ENCODE data around the gene LMOD1. TPM values are rescaled to one million over a fixed set of nuclear protein-coding genes. Genes with fewer than 3 reads are reported as not detected.

LMOD1 gene
- total and polyA plus RNA-seq, 2 donors (not counting 3 experiments of a cell fraction or from before 2014, with no cell fraction given) = 0.19 to 0.33 TPM

- H3K9ac ChIP-seq (replicated peaks; ENCODE audit: extremely low read depth, insufficient read depth, low read length) = no peak overlapping the region
- peak overlapping the region; percentile 62 for H2AFZ ChIP-seq (ENCODE audit: low read depth, low read length)
- ChIA-PET CTCF (interaction anchor here (1.5 kb wide), 1 partner anchor 13 kb away, joined by 5 read pairs; no protein-coding TSS in a partner anchor), POLR2A (interaction anchor here (0.7 kb wide), 1 partner anchor 35 kb away, joined by 4 read pairs; no protein-coding TSS in a partner anchor)
- DNase-seq (ENCODE audit: low read depth, low spot score) (no peak), FAIRE-seq (peak; percentile 31)
- H3K9me3 ChIP-seq (replicated peaks; ENCODE audit: control insufficient read depth, insufficient read depth, low read length) = no peaks in the 10 kb centered on the region
- BruUV-seq (replicated peaks) = no TSS peak
- no peaks in the 10 kb centered on the region for H4K20me1 ChIP-seq (replicated peaks; ENCODE audit: control insufficient read depth, extremely low read depth, insufficient read depth, low read length)
- no peaks in the 10 kb centered on the region for H3K4me1 ChIP-seq (ENCODE audit: control insufficient read depth, extremely low read depth, insufficient read depth, low read length)
- intact Hi-C loops (cut with micrococcal nuclease) (no loop called here), dilution Hi-C loops (cut with MboI; ENCODE audit: extremely low pct_ligation_motif_present, low sequenced_read_pairs) (no loop called here)
- H3K27me3 ChIP-seq (ENCODE audit: control insufficient read depth in 2 of 2, insufficient read depth in 2 of 2, low read length in 2 of 2) = no peaks in the 10 kb centered on the region
- no peak overlapping the region for H3K27ac ChIP-seq (ENCODE audit: insufficient read depth, low read depth, low read length)
- no peak for TF ChIP-seq POLR2AphosphoS5 (IDR thresholded peaks at IDR 0.05; ENCODE audit: insufficient read depth, low read depth, low read length)
- no peak for TF ChIP-seq MAX (IDR thresholded peaks at IDR 0.05; ENCODE audit: insufficient read depth, insufficient read length)
- no peak for TF ChIP-seq EZH2 (IDR thresholded peaks at IDR 0.05; ENCODE audit: borderline replicate concordance, low read depth, low read length, severe bottlenecking)
- TF ChIP-seq POLR2A (IDR thresholded peaks at IDR 0.05; ENCODE audit: low read depth, low read length) = no peak
- TF ChIP-seq CTCF (IDR thresholded peaks at IDR 0.05; ENCODE audit: extremely low read depth in 1 of 2, insufficient read depth in 1 of 2, low read depth in 1 of 2, low read length in 2 of 2) = no peak
- no peak overlapping the region for H3K4me3 ChIP-seq (replicated peaks in 1 of 3; ENCODE audit: insufficient read depth in 1 of 3, low read depth in 1 of 3, low read length in 3 of 3)
- no peaks in the 10 kb centered on the region for H3K79me2 ChIP-seq (ENCODE audit: control insufficient read depth, insufficient read depth, low read length)
- no peaks in the 10 kb centered on the region for H3K9me1 ChIP-seq (replicated peaks; ENCODE audit: control insufficient read depth, extremely low read depth, insufficient read depth, low read length)
- H3K4me2 ChIP-seq (ENCODE audit: insufficient read depth, low read length) = no peak overlapping the region
- no peaks in the 10 kb centered on the region for H3K36me3 ChIP-seq (ENCODE audit: control insufficient read depth in 2 of 2, extremely low read depth in 1 of 2, insufficient read depth in 2 of 2, low read length in 2 of 2)
Observed at GRCh38 chr1:201938440-201939035, 7.8 kb downstream of the LMOD1 start.

Measured in endothelial cell of umbilical vein (primary cell).